HepG2 (cell line): ENCODE measurements around the gene ALG13. TPM values are rescaled to one million over a fixed set of nuclear protein-coding genes. Genes with fewer than 3 reads are reported as not detected.
"Not testable (repeated sequence)": the region's sequence is repeated elsewhere in the genome, so short reads cannot be mapped to it uniquely, and the experiment has no call there.

Experiments
- ATAC-seq: fragments of 200-7000 bp; cut with Tn5 transposase; 3 replicates; pipeline ENCODE4 v1.9.1; 2020; ENCODE audit warnings: mild to moderate bottlenecking, moderate library complexity
- BruUV-seq: library from RNA; stranded (reverse); fragments of 400-500 nt; replicated peaks from 2 replicates; lab custom pipeline; 2021; lab: Mats Ljungman, UMichigan
- CTCF ChIA-PET: fragments of 300-600 bp; formaldehyde crosslinking; extraction: SDS; loops from one replicate; lab custom pipeline; 2021; ENCODE audit warnings: low total read pairs, inconsistent platforms, low intra/inter-chr PET ratio; lab: Yijun Ruan, JAX
- POLR2A ChIA-PET: fragments of 350-600 bp; sonication (Branson Sonifier 250); formaldehyde crosslinking; loops from one replicate; lab custom pipeline; 2020; ENCODE audit warnings: antibody characterized with exemption, inconsistent platforms; lab: Yijun Ruan, JAX
- DNase-seq: peaks from one replicate; pipeline ENCODE4 v3.0.0-alpha.2; 2015; ENCODE audit warnings: low spot score
- FAIRE-seq: peaks from 3 replicates; lab custom pipeline; 2011; peaks lifted over from hg19 to GRCh38; lab: Jason Lieb, UNC
- H2AFZ ChIP-seq: one replicate; pipeline ENCODE4 v1.6.1; 2011; ENCODE audit warnings: low read length, inconsistent platforms
- H3K27ac ChIP-seq: fragments of 300-600 bp; 3 replicates; pipeline ENCODE4 v1.8.0; 2011; ENCODE audit warnings: mixed run types, mild to moderate bottlenecking, mixed read lengths, low read length, inconsistent platforms; ENCODE audit not compliant: insufficient read depth; ENCODE audit errors: extremely low read length
- H3K27me3 ChIP-seq, 2 experiments: fragments of 200-600 bp in 1 of 2; 2 replicates in 1 of 2; 3 replicates in 1 of 2; pipeline versions ENCODE4 v1.6.0 to v1.8.0; 2011; ENCODE audit warnings: low read length in 2 of 2, mild to moderate bottlenecking in 2 of 2, moderate library complexity in 2 of 2, inconsistent platforms in 1 of 2; ENCODE audit not compliant: insufficient read depth in 2 of 2, control insufficient read depth in 1 of 2
- H3K36me3 ChIP-seq, 2 experiments: fragments of 200-600 bp in 1 of 2; replicated peaks in 1 of 2; 2 replicates in 1 of 2; 3 replicates in 1 of 2; pipeline versions ENCODE4 v1.5.1 to v1.8.0; 2011; ENCODE audit warnings: low read length in 2 of 2, inconsistent platforms in 1 of 2; ENCODE audit not compliant: insufficient read depth in 2 of 2, control insufficient read depth in 1 of 2
- H3K4me1 ChIP-seq: 2 replicates; pipeline ENCODE4 v1.5.1; 2012; ENCODE audit warnings: low read length, inconsistent platforms; ENCODE audit not compliant: insufficient read depth
- H3K4me2 ChIP-seq: 2 replicates; pipeline ENCODE4 v1.6.0; 2011; ENCODE audit warnings: low read depth, low read length, inconsistent platforms
- H3K4me3 ChIP-seq, 3 experiments: fragments of 200-600 bp in 1 of 3; sonication (generic), shearing (Covaris generic) in 1 of 3; replicated peaks in 1 of 3; 2 replicates each; pipeline ENCODE4 v1.5.1; 2011 to 2016; ENCODE audit warnings: low read length in 3 of 3, inconsistent platforms in 2 of 3, low read depth in 2 of 3, mild to moderate bottlenecking in 2 of 3, control low read depth in 1 of 3, mixed read lengths in 1 of 3; ENCODE audit not compliant: insufficient read depth in 1 of 3
- H3K79me2 ChIP-seq: one replicate; pipeline ENCODE4 v1.6.1; 2011; ENCODE audit warnings: low read length, inconsistent platforms; ENCODE audit not compliant: insufficient read depth
- H3K9ac ChIP-seq: 2 replicates; pipeline ENCODE4 v1.6.0; 2011; ENCODE audit warnings: mild to moderate bottlenecking, low read depth, low read length, inconsistent platforms; ENCODE audit not compliant: insufficient read depth
- H3K9me3 ChIP-seq: 2 replicates; pipeline ENCODE4 v1.5.1; 2012; ENCODE audit warnings: mild to moderate bottlenecking, low read length
- H4K20me1 ChIP-seq: 2 replicates; pipeline ENCODE4 v1.6.0; 2011; ENCODE audit warnings: inconsistent platforms, mild to moderate bottlenecking, low read length, moderate library complexity; ENCODE audit not compliant: insufficient read depth
- ATF7 ChIP-seq, 2 experiments: fragments of 450-650 bp in 1 of 2; sonication (generic) in 1 of 2; formaldehyde crosslinking in 1 of 2; IDR thresholded peaks; 2 replicates each; pipeline versions ENCODE4 v1.4.0 to v1.6.1; 2016 to 2020; ENCODE audit warnings: antibody characterized with exemption in 1 of 2, mild to moderate bottlenecking in 1 of 2, missing genetic modification reagents in 1 of 2
- CREB1 ChIP-seq, 2 experiments: fragments of 450-650 bp in 1 of 2; IDR thresholded peaks; 2 replicates each; pipeline ENCODE4 v1.6.1; 2016 to 2017; ENCODE audit warnings: control low read depth in 1 of 2, mild to moderate bottlenecking in 1 of 2, missing compliant biosample characterization in 1 of 2, missing genetic modification characterization in 1 of 2
- ZNF501 ChIP-seq: sonication (generic); formaldehyde crosslinking; IDR thresholded peaks from 2 replicates; pipeline ENCODE4 v1.5.1; 2020; ENCODE audit warnings: mild to moderate bottlenecking, moderate library complexity, missing genetic modification reagents
- WGBS: methylation state at CpG from one replicate; pipeline ENCODE4 v1.1.6; 2017; ENCODE audit warnings: low lambda C conversion rate; 5-methylcytosine and 5-hydroxymethylcytosine counted together
- in situ Hi-C: cut with HindIII; loops from 2 replicates; pipeline ENCODE4 v1.10.0; 2017; ENCODE audit warnings: low pct_unique_long_range_greater_than_20kb; ENCODE audit not compliant: extremely low pct_ligation_motif_present
- intact Hi-C: fragments of 100-400 bp; cut with micrococcal nuclease; formaldehyde crosslinking; loops from one replicate; pipeline ENCODE4 v1.10.0; 2022; ENCODE audit not compliant: unreplicated experiment
- polyA plus RNA-seq, 8 experiments: library from polyadenylated mRNA; depleted of rRNA in 3 of 8; stranded (reverse) in 7 of 8; unstranded in 1 of 8; fragments of >200 nt; fragmentation: Illumina TruSeq in 4 of 8; extraction: Trizol in 4 of 8; gene quantifications; 2 replicates each; pipeline versions ENCODE4 v1.2.1 to v1.2.3, GENCODE V29; 2011 to 2016; ENCODE audit warnings: low read depth in 4 of 8, missing spikeins in 1 of 8, mixed read lengths in 1 of 8; ENCODE audit not compliant: insufficient read depth in 1 of 8
- total RNA-seq, 5 experiments: library from RNA; depleted of rRNA; stranded (reverse); fragments of >200 nt; fragmentation: Illumina TruSeq; extraction: Trizol; gene quantifications; 2 replicates each; pipeline ENCODE4 v1.2.3, GENCODE V29; 2016; ENCODE audit warnings: low read depth in 1 of 5

ALG13 gene
- total and polyA plus RNA-seq, 2 of the 13 experiments (the other 11 are each of a cell fraction or from before 2014, with no cell fraction given) = 31.2 to 65.5 TPM

- ATAC-seq = no peak
Measured at GRCh38 chrX:111641969-111642368, 39.0 kb upstream of the ALG13 start.

DNA sequence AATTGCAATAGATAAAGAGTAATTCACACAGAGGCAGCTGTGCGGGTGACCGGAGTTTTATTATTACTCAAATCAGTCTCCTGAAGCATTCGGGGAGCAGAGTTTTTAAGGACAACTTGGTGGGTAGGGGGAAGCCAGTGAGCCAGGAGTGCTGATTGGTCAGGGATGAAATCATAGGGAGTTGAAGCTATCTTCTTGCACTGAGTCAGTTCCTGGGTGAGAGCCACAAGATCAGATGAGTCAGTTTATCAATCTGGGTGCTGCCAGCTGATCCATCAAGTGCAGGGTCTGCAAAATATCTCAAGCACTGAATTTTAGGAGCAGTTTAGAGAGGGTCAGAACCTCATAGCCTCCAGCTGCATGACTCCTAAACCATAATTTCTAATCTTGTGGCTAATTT lies 35.8 kb upstream of the ALG13 start:
- CTCF ChIA-PET, intact Hi-C loops, H3K36me3 ChIP-seq, H3K4me3 ChIP-seq, H3K27me3 ChIP-seq, BruUV-seq, ATAC-seq, H3K27ac ChIP-seq, H3K4me1 ChIP-seq, POLR2A ChIA-PET, H2AFZ ChIP-seq, DNase-seq, in situ Hi-C loops, H4K20me1 ChIP-seq, H3K4me2 ChIP-seq, H3K9ac ChIP-seq, H3K9me3 ChIP-seq, FAIRE-seq, H3K79me2 ChIP-seq: not testable (repeated sequence)
- 71% methylated on average over 3 of the region's 3 CpGs for WGBS

More at GRCh38 chrX:111641969-111642368, 39.0 kb upstream of the ALG13 start:
- H3K27me3 ChIP-seq = no peaks in the 10 kb centered on the region
- H3K79me2 ChIP-seq = no peaks in the 10 kb centered on the region
- no peak overlapping the region for H3K9ac ChIP-seq
- no peak overlapping the region for H3K4me3 ChIP-seq
- CTCF ChIA-PET = no interaction called here
- peak; percentile 77 for TF ChIP-seq ATF7 (IDR thresholded peaks at IDR 0.05)
- no peak for TF ChIP-seq ATF7 (CRISPR knock-in tag; IDR thresholded peaks at IDR 0.05)
- peak; percentile 39 for TF ChIP-seq CREB1 (IDR thresholded peaks at IDR 0.05)
- TF ChIP-seq CREB1 (CRISPR knock-in tag; IDR thresholded peaks at IDR 0.05) = no peak
- TF ChIP-seq ZNF501 = no peak
- H3K4me2 ChIP-seq = no peak overlapping the region
- intact Hi-C loops = no loop called here
- H3K27ac ChIP-seq = no peak overlapping the region
- POLR2A ChIA-PET = no interaction called here
- WGBS = 10% methylated on average over 2 of the region's 3 CpGs
- H3K4me1 ChIP-seq = no peaks in the 10 kb centered on the region
- H3K36me3 ChIP-seq = no peaks in the 10 kb centered on the region
- BruUV-seq = no TSS peak
- no peaks in the 10 kb centered on the region for H4K20me1 ChIP-seq
- FAIRE-seq = no peak
- no peak for DNase-seq
- in situ Hi-C loops = no loop called here
- H2AFZ ChIP-seq = no peak overlapping the region
- no peaks in the 10 kb centered on the region for H3K9me3 ChIP-seq
